ENCODE results near the gene P2RX7.

- TF ChIP-seq SMC3 (IDR thresholded peaks at IDR 0.05) (no peak), HES2 (IDR thresholded peaks at IDR 0.05) (no peak), POLR2A (IDR thresholded peaks at IDR 0.05; ENCODE audit: low read length) (no peak), KDM1A (IDR thresholded peaks at IDR 0.05; ENCODE audit: low read depth) (no peak), RAD21 (conservative IDR thresholded peaks at IDR 0.05 in 1 of 2, IDR thresholded peaks at IDR 0.05 in 1 of 2) (no peak), MYC (IDR thresholded peaks at IDR 0.05; ENCODE audit: borderline replicate concordance, low read length) (no peak), CTCF (IDR thresholded peaks at IDR 0.05) (no peak), CBX8 (IDR thresholded peaks at IDR 0.05) (no peak), JUN (IDR thresholded peaks at IDR 0.05) (no peak), HEYL (CRISPR knock-in tag; IDR thresholded peaks at IDR 0.05) (no peak), ZFP36 (IDR thresholded peaks at IDR 0.05; ENCODE audit: borderline replicate concordance, partially characterized antibody) (no peak), EP300 (IDR thresholded peaks at IDR 0.05) (no peak), MAZ (IDR thresholded peaks at IDR 0.05; ENCODE audit: borderline replicate concordance, low read depth, low read length) (no peak), BCL3 (IDR thresholded peaks at IDR 0.05) (no peak)
These were observed 23.7 kb downstream of the P2RX7 start for GRCh38 chr12:121156365-121156764.
